IPS-18c (cell line): ENCODE results near the gene CLUH.

Experiments used
- H3K4me3 ChIP-seq: 2 replicates; pipeline ENCODE4 v1.7.0; 2013; ENCODE audit warnings: low read depth, mild to moderate bottlenecking, low read length, moderate library complexity; ENCODE audit not compliant: insufficient read depth
- H3K9me3 ChIP-seq: one replicate; pipeline ENCODE4 v1.6.1; 2013; ENCODE audit warnings: mild to moderate bottlenecking, low read length, moderate library complexity; ENCODE audit not compliant: control insufficient read depth, insufficient read depth

Gene CLUH

GRCh38 chr17:2695243-2695960 is 16.2 kb downstream of the CLUH start:
- no peaks in the 10 kb centered on the region for H3K9me3 ChIP-seq
- H3K4me3 ChIP-seq, result no peak overlapping the region

- Histone ChIP-seq H3K9me3 (no peaks in the 10 kb centered on the region), H3K4me3 (no peak overlapping the region)
Measured at GRCh38 chr17:2694381-2695242, 17.0 kb downstream of the CLUH start.

- H3K4me3 ChIP-seq, result no peak overlapping the region
- no peaks in the 10 kb centered on the region for H3K9me3 ChIP-seq
Measured at GRCh38 chr17:2693561-2694380, 17.8 kb downstream of the CLUH start.

GRCh38 chr17:2692781-2693135 is 18.8 kb downstream of the CLUH start:
- H3K4me3 ChIP-seq, result no peak overlapping the region
- no peaks in the 10 kb centered on the region for H3K9me3 ChIP-seq

GRCh38 chr17:2691965-2692780 is 19.4 kb downstream of the CLUH start:
- no peak overlapping the region for H3K4me3 ChIP-seq
- no peaks in the 10 kb centered on the region for H3K9me3 ChIP-seq

GRCh38 chr17:2691069-2691871 is 20.3 kb downstream of the CLUH start:
- no peak overlapping the region for H3K4me3 ChIP-seq
- H3K9me3 ChIP-seq, result no peaks in the 10 kb centered on the region

- no peak overlapping the region for H3K4me3 ChIP-seq
- H3K9me3 ChIP-seq, result no peaks in the 10 kb centered on the region
Measured at GRCh38 chr17:2690165-2691068, 21.1 kb downstream of the CLUH start.

- H3K4me3 ChIP-seq, result no peak overlapping the region
Measured at GRCh38 chr17:2689411-2690164, 22.0 kb downstream of the CLUH start.

GRCh38 chr17:2688351-2689342 is 22.9 kb downstream of the CLUH start:
- H3K9me3 ChIP-seq, result no peaks in the 10 kb centered on the region
- no peak overlapping the region for H3K4me3 ChIP-seq

More at GRCh38 chr17:2689411-2690164, 22.0 kb downstream of the CLUH start:
- H3K9me3 ChIP-seq, result no peaks in the 10 kb centered on the region

- Histone ChIP-seq H3K9me3 (no peaks in the 10 kb centered on the region), H3K4me3 (no peak overlapping the region)
Measured at GRCh38 chr17:2687074-2687418, 24.5 kb downstream of the CLUH start.

- Histone ChIP-seq H3K4me3 (no peak overlapping the region), H3K9me3 (no peaks in the 10 kb centered on the region)
Measured at GRCh38 chr17:2685696-2686095, 25.9 kb downstream of the CLUH start.

- H3K4me3 ChIP-seq, result no peak overlapping the region
- no peaks in the 10 kb centered on the region for H3K9me3 ChIP-seq
Measured at GRCh38 chr17:2684549-2684948, 27.0 kb downstream of the CLUH start.

GRCh38 chr17:2683912-2684311 is 27.7 kb downstream of the CLUH start:
- Histone ChIP-seq H3K9me3 (no peaks in the 10 kb centered on the region), H3K4me3 (no peak overlapping the region)
